ENCODE measurements around the gene COX7A2L.
"Not testable (repeated sequence)": the region's sequence is repeated elsewhere in the genome, so short reads cannot be mapped to it uniquely, and the experiment has no call there.

Gene COX7A2L

DNA sequence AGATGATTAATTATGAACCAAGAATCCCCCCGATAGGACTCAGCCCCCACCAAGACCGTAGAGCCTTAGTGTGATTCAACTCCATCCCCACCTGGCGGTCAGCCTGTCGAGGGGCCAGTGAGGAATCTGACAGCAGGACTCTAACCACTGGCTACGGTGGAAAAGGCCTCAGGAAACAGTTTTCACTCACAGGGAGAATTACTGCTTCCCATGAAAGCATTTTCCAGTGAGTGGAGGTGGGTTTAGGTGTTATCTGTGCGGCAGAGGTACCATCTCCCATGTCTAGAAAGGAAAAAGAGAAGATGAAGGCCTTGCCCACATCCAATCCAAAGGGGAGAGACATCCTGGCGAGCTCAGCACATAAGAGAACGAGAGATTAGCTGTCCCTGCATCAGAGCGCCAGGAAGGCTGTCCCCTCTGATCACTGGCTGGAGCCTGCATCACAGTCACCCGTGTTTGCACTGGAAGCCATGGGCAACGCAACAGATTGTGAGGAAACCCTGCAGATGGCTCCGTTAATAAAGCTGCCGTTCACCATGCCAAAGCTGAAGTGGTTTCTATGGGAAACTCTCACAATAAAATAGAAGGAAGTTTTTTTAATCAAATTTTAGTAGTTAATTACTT lies 22.3 kb downstream of the COX7A2L start:
- no peak for DNase-seq (ENCODE audit: low read depth)
- no peak overlapping the region for H3K4me3 ChIP-seq (ENCODE audit: low read depth, low read length)
- TF ChIP-seq, protein P1, sequence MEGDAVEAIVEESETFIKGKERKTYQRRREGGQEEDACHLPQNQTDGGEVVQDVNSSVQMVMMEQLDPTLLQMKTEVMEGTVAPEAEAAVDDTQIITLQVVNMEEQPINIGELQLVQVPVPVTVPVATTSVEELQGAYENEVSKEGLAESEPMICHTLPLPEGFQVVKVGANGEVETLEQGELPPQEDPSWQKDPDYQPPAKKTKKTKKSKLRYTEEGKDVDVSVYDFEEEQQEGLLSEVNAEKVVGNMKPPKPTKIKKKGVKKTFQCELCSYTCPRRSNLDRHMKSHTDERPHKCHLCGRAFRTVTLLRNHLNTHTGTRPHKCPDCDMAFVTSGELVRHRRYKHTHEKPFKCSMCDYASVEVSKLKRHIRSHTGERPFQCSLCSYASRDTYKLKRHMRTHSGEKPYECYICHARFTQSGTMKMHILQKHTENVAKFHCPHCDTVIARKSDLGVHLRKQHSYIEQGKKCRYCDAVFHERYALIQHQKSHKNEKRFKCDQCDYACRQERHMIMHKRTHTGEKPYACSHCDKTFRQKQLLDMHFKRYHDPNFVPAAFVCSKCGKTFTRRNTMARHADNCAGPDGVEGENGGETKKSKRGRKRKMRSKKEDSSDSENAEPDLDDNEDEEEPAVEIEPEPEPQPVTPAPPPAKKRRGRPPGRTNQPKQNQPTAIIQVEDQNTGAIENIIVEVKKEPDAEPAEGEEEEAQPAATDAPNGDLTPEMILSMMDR (IDR thresholded peaks at IDR 0.05; ENCODE audit: control insufficient read depth, extremely low read depth, insufficient read depth) = no peak

DNA sequence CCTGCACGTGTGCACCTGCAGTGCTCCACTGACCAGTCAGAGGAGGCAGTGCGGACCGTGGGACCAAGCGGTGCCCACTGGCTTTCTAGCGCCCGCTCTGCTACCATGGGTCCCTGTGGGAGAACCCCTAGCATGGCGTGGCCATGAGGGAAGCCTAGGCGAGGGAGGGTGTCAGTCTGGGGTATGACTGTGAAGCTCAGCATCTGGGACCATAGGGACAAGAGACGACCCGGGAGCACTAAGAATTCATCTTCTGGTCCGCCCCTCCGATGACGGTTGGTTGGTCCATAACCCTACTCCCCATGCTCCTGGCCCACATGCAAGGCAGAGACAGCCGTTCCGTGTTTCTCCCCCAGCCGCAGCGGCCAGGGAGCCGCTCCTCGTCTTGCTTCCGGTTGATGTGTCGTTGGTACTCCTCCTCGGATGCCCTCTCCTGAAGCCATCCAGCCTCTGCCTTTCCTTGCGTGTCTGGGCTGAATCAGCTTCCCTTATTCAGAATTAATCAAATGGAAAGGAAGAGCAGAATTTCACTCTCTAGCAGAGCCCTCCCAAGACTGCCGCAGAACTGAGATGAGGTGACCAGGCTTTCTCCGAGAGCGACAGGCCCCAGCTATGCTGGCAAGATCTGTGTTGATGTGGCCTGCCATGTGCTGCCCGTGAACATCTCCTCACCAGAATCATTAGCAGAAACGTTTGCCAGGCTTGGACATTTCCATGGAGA lies 23.0 kb downstream of the COX7A2L start:
- no peak overlapping the region for H3K4me3 ChIP-seq (ENCODE audit: low read depth, low read length)
- TF ChIP-seq, protein P1 (IDR thresholded peaks at IDR 0.05; ENCODE audit: control insufficient read depth, extremely low read depth, insufficient read depth) = no peak

DNA sequence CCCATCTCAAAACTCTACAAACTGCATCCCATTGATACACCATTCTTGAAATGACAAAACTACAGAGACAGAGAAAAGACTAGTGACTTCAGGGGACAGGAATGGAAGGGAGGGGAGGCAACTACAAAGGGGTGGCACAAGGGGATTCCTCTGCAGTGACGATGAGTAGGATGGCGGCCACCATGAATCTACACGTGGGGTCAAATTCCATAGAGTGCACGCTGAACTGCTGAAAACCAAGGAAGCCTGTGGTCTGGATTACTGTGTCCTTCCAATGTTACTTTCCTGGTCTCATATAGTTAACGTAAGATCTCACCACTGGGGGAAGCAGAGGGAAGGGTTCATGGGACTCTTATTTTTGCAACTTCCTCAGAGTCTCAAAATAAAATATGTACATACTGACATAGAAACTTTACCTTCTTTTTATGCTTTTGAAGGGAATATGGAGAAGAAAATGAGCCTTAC lies 23.6 kb downstream of the COX7A2L start:
- DNase-seq (ENCODE audit: low read depth) = no peak

More for the DNA sequence above, 23.0 kb downstream of the COX7A2L start:
- no peak for DNase-seq (ENCODE audit: low read depth)

DNA sequence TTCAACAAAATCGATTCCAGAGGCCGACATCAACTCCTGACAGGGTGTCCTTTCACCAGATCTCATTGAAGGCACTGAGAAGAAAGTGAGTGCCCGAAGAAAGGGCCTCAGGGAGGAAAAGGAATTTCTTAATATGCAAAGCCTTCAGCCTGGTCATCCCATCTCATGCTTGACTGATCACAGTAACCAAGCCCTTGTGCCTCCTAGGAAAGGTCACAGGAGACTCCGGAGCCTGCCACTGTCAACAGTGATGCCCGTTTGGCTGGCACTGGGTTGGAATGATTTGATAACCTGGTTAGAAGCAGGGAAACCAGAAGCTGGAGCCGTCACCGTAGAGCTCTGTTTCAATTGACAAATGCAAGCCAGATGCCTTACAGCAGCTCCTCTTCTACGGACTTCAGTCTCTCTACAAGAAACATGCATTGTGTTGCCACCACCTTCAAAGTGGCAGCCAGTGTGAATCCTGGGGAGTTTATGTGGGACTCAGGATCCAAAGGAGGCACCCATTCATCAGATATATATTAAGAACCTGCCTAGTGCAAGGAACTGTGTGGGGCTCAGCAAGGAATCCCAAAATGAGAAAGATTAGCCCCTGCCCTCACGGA lies 24.6 kb downstream of the COX7A2L start:
- TF ChIP-seq, protein P1 (IDR thresholded peaks at IDR 0.05; ENCODE audit: control insufficient read depth, extremely low read depth, insufficient read depth) = no peak
- DNase-seq (ENCODE audit: low read depth) = no peak
- no peak overlapping the region for H3K4me3 ChIP-seq (ENCODE audit: low read depth, low read length)

More for the DNA sequence above, 23.6 kb downstream of the COX7A2L start:
- TF ChIP-seq, protein P1 (IDR thresholded peaks at IDR 0.05; ENCODE audit: control insufficient read depth, extremely low read depth, insufficient read depth) = no peak
- H3K4me3 ChIP-seq (ENCODE audit: low read depth, low read length) = no peak overlapping the region

DNA sequence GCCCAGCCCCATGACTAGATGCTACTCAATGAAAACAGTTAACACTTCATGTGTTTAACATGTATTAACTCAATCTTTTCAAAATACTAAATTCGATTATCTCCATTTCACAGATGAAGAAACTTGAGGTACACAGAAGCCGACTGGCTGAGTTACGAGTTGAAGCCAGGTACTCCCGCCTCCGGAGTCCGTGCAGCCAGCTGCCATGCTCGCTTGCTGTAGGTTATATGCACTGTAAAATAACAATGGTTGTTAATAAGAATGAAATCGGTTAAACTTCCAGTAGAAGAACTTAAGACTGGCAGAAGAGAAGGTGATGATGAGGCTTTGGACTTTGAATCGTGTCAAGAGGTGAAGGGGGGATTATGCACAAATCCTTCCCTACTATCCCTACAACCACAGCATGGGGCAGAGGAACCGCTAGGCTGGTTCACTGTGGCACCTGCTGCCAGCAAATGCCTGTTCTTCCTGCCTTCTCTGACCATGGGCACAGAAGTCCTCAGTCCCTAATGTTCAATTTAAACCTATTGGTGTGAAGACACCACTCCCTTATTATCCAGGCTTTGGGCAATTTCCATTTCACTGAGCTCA lies 25.4 kb downstream of the COX7A2L start:
- no peak for DNase-seq (ENCODE audit: low read depth)
- H3K4me3 ChIP-seq (ENCODE audit: low read depth, low read length) = no peak overlapping the region
- TF ChIP-seq, protein P1 (IDR thresholded peaks at IDR 0.05; ENCODE audit: control insufficient read depth, extremely low read depth, insufficient read depth) = no peak

DNA sequence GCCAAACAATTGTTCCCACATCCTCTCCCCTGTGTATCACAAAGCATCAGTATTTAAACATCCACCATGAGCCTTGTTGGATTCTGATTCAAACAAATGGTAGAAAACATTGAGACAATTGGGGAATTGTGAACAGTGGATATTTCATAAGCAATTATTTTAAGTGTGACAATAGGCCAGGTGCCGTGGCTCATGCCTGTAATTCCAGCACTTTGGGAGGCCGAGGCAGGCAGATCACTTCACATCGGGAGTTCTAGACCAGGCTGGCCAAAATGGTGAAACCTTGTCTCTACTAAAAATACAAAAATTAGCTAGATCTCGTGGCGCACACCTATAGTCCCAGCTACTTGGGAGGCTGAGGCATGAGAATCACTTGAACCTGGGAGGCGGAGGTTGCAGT lies 26.2 kb downstream of the COX7A2L start:
- H3K4me3 ChIP-seq (ENCODE audit: low read depth, low read length); DNase-seq (ENCODE audit: low read depth): not testable (repeated sequence)

DNA sequence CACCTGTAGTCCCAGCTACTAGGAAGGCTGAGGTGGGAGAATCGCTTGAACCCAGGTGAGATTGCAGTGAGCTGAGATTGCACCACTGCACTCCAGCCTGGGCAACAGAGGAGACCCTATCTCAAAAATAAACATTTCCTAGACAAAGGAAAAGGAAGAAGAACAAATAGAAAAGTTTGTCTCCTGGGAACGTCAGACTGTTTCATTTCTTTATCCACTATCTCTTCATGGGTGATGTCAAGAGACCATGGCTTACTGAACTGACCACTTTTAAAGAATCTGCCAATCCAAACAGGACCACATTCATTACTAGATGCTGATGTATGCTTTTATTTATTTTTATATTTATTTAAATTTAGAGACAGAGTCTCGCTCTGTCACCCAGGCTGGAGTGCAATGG lies 26.8 kb downstream of the COX7A2L start:
- DNase-seq (ENCODE audit: low read depth) = no peak
- no peak overlapping the region for H3K4me3 ChIP-seq (ENCODE audit: low read depth, low read length)
- TF ChIP-seq, protein P1 (IDR thresholded peaks at IDR 0.05; ENCODE audit: control insufficient read depth, extremely low read depth, insufficient read depth) = no peak
